ENCODE results near the gene GABBR1.

The GABBR1 gene

DNA sequence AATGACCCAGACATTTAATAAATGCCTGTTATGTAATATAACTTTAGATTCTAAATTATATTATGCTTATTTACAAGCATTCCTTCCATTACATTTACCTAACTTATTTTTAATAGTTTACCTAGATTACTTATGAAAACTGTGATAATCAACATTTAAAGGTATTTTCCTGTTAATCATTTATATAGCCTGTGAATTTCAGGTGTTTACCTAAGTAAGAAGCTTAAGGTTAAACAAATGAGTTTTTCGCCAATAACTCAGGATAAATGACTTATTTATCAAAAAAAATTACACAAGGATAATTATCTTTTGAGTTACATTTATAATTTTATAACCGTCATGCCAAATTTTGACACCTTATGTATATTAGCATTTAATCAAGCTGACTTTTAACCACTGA is 108.9 kb downstream of the GABBR1 start:
- peak; percentile 85 for FAIRE-seq

GRCh38 chr6:29522227-29522626 is 110.8 kb downstream of the GABBR1 start:
- no peak for FAIRE-seq

DNA sequence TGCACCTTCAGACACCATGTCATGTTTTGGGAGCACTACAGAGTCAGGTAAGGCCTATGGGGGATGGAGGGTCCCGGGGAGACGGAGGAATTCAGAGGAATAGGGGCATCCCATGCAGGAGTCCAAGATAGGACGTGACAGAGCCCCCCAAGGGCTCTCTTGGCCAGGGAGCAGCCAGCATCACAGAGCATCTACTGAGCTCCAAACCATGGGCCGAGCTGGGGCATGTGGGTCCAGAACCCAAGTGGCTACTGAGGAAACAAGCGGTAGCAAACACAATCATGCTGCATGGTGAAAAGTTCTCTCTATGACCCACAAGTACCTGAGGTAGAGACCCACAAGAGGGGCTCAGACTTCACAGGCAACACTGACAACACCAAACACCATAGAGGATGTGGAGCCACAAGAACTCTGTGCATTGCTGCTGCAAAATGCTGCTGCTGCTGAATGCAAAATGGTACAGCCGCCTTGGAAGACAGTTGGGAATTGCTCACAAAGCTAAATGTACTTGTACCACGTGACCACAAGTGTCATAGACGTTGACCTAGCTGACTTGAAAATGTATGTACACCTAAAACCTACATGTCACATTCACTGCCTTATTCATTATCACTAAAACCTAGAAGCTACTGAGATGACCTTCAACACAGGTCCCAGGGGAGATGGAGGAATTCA is 111.8 kb downstream of the GABBR1 start:
- FAIRE-seq, result no peak

DNA sequence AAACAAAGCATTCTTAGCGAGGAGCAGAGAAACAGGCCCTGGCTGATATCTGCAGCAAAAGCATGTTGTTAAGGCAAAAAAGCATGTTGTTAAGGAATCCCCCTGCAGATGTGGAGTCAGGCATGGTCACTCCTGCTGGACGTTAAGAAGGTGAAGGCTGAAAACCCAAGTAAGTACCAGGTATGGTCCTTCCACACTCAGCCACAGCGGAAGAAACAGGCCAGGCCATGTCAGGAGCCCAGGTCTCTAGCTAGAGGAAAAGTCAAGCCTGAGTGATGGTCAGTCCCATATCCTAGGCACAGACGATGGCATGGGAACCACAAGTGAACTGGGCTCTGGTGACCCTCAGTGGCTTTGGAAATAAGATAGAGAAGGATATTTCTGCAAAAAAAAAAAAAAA is 112.8 kb downstream of the GABBR1 start:
- no peak for FAIRE-seq

- FAIRE-seq, result no peak
These were observed 113.5 kb downstream of the GABBR1 start for GRCh38 chr6:29519291-29520010.

GRCh38 chr6:29517728-29518440 is 115.1 kb downstream of the GABBR1 start:
- FAIRE-seq, result no peak

- FAIRE-seq, result no peak
These were observed 115.7 kb downstream of the GABBR1 start for GRCh38 chr6:29517245-29517644.

DNA sequence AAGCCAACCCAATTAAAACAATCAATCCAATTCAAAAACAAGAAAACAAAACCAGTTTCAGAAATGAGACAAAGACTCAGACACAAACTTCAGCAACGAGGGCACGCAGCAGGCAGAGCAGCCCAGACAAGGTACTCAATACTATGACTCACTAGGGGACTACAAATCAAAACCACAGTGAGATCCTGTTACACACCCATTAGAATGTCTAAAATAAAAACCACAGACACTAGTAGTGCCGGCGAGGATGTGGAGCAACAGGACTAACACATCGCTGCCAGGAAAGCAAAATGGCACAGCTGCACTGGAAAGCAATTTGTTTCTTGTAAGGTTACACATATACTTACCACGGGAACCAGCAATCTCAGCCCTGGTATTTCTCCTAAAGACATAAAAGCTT is 116.9 kb downstream of the GABBR1 start:
- no peak for FAIRE-seq

DNA sequence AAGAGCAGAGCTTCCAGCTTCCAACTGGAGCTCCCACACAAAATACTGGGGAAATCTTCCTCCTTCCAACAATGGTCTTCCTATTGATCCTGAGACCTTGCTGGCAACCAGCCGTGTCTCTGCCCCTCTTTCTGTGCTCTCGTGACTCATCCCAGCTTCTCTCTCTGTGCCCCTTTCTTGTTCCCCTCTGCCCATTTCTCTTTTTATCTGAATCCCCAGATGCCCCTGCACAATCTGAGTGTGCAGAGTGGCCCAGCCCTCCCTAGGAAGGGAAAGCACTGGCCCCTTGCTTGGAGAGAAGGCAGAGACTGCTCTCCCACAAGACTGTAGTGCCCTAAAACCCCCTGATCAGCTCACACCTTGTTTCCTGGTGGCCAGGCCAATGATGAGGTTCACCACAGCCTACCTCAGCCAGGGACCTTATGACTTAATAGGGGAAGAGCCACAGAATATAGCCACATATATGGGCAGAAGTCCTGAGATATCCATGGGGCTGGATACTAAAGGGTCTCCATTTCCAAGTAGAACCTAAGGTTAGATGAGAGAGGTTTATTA is 122.2 kb downstream of the GABBR1 start:
- FAIRE-seq, result no peak

GRCh38 chr6:29510202-29510601 is 122.8 kb downstream of the GABBR1 start:
- FAIRE-seq, result no peak
